Hindlimb muscle (tissue), 1 donor: ENCODE results near the gene LRP1. TPM values are rescaled to one million over a fixed set of nuclear protein-coding genes. Genes with fewer than 3 reads are reported as not detected.

ENCODE experiments used
- DNase-seq: peaks from one replicate; pipeline ENCODE4 v3.0.0-alpha.2; 2013
- polyA plus RNA-seq: library from polyadenylated mRNA; unstranded; fragments of 120-200 nt; gene quantifications from one replicate; pipeline ENCODE4 v1.2.1, GENCODE V29; 2013; ENCODE audit not compliant: insufficient read length

The LRP1 gene
- polyA plus RNA-seq, 1 donor: 130 TPM

GRCh38 chr12:57138526-57139272 is 10.4 kb downstream of the LRP1 start:
- no peak for DNase-seq

GRCh38 chr12:57139796-57140649 is 11.7 kb downstream of the LRP1 start:
- DNase-seq: no peak

- DNase-seq: no peak
Measured at GRCh38 chr12:57141249-57141648, 13.0 kb downstream of the LRP1 start.

- DNase-seq: no peak
Measured at GRCh38 chr12:57142121-57142520, 13.8 kb downstream of the LRP1 start.

GRCh38 chr12:57142727-57143126 is 14.4 kb downstream of the LRP1 start:
- DNase-seq: no peak

- DNase-seq: no peak
Measured at GRCh38 chr12:57143454-57143853, 15.2 kb downstream of the LRP1 start.

- DNase-seq: no peak
Measured at GRCh38 chr12:57145460-57146059, 17.3 kb downstream of the LRP1 start.

GRCh38 chr12:57146092-57146491 is 17.8 kb downstream of the LRP1 start:
- no peak for DNase-seq

GRCh38 chr12:57146961-57147944 is 19.0 kb downstream of the LRP1 start, which contains the start of gene LRP1-AS:
Gene LRP1-AS, minus strand, starts transcription at chr12:57147619.
- no peak for DNase-seq

- peak; percentile 59 for DNase-seq
Measured at GRCh38 chr12:57148469-57149244, 20.4 kb downstream of the LRP1 start.

GRCh38 chr12:57149245-57149900 is 21.1 kb downstream of the LRP1 start:
- peak; percentile 77 for DNase-seq

- DNase-seq: no peak
Measured at GRCh38 chr12:57150400-57151000, 22.2 kb downstream of the LRP1 start.

- DNase-seq: peak; percentile 62
Measured at GRCh38 chr12:57151741-57152630, 23.7 kb downstream of the LRP1 start.

GRCh38 chr12:57152639-57153038 is 24.4 kb downstream of the LRP1 start:
- DNase-seq: no peak

GRCh38 chr12:57153415-57153997 is 25.2 kb downstream of the LRP1 start:
- no peak for DNase-seq

GRCh38 chr12:57154076-57154475 is 25.8 kb downstream of the LRP1 start:
- no peak for DNase-seq

- DNase-seq: no peak
Measured at GRCh38 chr12:57154804-57155434, 26.6 kb downstream of the LRP1 start.

- DNase-seq: no peak
Measured at GRCh38 chr12:57156701-57157403, 28.6 kb downstream of the LRP1 start.
